Activated naive CD4-positive, alpha-beta T cell treated with anti-CD3 and anti-CD28 coated beads, Interleukin-2, amount 50 U/mL, for 24 hours (primary cell): Measurements from ENCODE around the gene SLC25A22.

Experiments
- H3K27ac Mint-ChIP-seq: one replicate; pipeline ENCODE4 v1.8.0; 2021; ENCODE audit warnings: mild to moderate bottlenecking, mixed read lengths
- H3K27me3 Mint-ChIP-seq: one replicate; pipeline ENCODE4 v1.8.0; 2021; ENCODE audit warnings: mixed read lengths
- H3K36me3 Mint-ChIP-seq: one replicate; pipeline ENCODE4 v1.8.0; 2021; ENCODE audit warnings: mixed read lengths
- H3K4me1 Mint-ChIP-seq: one replicate; pipeline ENCODE4 v1.8.0; 2021; ENCODE audit warnings: mixed read lengths
- H3K4me3 Mint-ChIP-seq: one replicate; pipeline ENCODE4 v1.8.0; 2021; ENCODE audit warnings: mild to moderate bottlenecking, mixed read lengths
- H3K9me3 Mint-ChIP-seq: one replicate; pipeline ENCODE4 v1.8.0; 2021; ENCODE audit warnings: mixed read lengths

Gene SLC25A22

GRCh38 chr11:819129-819931, 21.2 kb upstream of the SLC25A22 start:
- no peaks in the 10 kb centered on the region for H3K27me3 Mint-ChIP-seq
- no peaks in the 10 kb centered on the region for H3K36me3 Mint-ChIP-seq
- peak overlapping the region; percentile 86 for H3K4me3 Mint-ChIP-seq
- H3K9me3 Mint-ChIP-seq = no peaks in the 10 kb centered on the region
- H3K4me1 Mint-ChIP-seq = peaks cover 4% of the 10 kb centered on the region
- no peak overlapping the region for H3K27ac Mint-ChIP-seq

GRCh38 chr11:818396-819128, 20.5 kb upstream of the SLC25A22 start, which contains the start of gene PNPLA2:
TSS of gene PNPLA2 (plus strand) at chr11:818914. CDS start at chr11:819719, 805 bp downstream.
- Mint-ChIP-seq H3K4me3 (peak within 1 kb of the TSS; percentile 86), H3K36me3 (no peaks in the 10 kb centered on the region), H3K27me3 (no peaks in the 10 kb centered on the region), H3K9me3 (no peaks in the 10 kb centered on the region), H3K27ac (peak within 1 kb of the TSS; percentile 65), H3K4me1 (peaks cover 4% of the 10 kb centered on the region)

GRCh38 chr11:816433-816779, 18.3 kb upstream of the SLC25A22 start:
- H3K36me3 Mint-ChIP-seq = peaks cover 6% of the 10 kb centered on the region
- no peak overlapping the region for H3K4me3 Mint-ChIP-seq
- H3K27ac Mint-ChIP-seq = no peak overlapping the region
- no peaks in the 10 kb centered on the region for H3K27me3 Mint-ChIP-seq
- H3K9me3 Mint-ChIP-seq = no peaks in the 10 kb centered on the region
- H3K4me1 Mint-ChIP-seq = peaks cover 15% of the 10 kb centered on the region

DNA sequence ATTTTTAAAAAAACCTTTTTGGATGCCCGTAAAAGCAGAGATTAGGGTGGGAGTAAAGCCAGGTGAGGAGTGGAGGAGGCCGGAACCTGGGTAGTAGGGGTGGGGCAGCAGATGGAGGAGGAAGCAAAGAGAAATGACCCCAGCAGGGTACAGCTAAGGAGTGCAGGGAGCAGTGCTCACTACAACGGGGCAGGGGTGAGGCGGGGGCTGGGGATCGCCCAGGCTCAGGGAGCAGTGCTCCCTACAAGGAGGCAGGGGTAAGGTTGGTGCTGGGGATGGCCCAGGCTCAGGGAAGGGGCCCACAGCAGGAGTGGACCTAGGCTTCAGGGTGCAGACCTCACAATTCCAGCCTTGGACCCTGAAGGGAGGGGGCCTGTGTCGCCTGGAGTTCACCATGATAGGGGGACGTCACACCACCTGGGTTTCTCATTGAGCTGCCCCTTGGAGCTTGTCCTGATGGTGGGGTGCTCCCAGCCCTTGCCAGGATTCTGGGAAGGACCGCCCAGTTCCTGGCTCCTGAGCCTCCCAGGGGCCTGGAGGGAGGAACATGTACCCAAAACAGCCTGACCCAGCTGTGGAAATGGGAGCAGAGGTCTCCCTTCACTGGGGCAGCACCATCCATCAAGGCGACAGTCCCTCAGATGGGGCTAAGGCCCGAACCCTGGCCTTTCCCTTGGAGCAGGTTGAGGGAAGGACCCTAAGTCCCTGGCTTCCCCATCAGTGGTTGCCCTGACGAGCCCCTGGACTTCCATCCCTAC, 17.8 kb upstream of the SLC25A22 start:
- peaks cover 18% of the 10 kb centered on the region for H3K4me1 Mint-ChIP-seq
- no peak overlapping the region for H3K4me3 Mint-ChIP-seq
- no peaks in the 10 kb centered on the region for H3K27me3 Mint-ChIP-seq
- no peak overlapping the region for H3K27ac Mint-ChIP-seq
- H3K9me3 Mint-ChIP-seq = no peaks in the 10 kb centered on the region
- peaks cover 12% of the 10 kb centered on the region for H3K36me3 Mint-ChIP-seq

- peaks cover 16% of the 10 kb centered on the region for H3K36me3 Mint-ChIP-seq
- no peak overlapping the region for H3K4me3 Mint-ChIP-seq
- H3K9me3 Mint-ChIP-seq = no peaks in the 10 kb centered on the region
- H3K27me3 Mint-ChIP-seq = no peaks in the 10 kb centered on the region
- peak overlapping the region; percentile 74 for H3K27ac Mint-ChIP-seq
- peaks cover 23% of the 10 kb centered on the region for H3K4me1 Mint-ChIP-seq
Measured at GRCh38 chr11:813456-814096, 15.5 kb upstream of the SLC25A22 start.

GRCh38 chr11:813072-813455, 15.0 kb upstream of the SLC25A22 start:
- H3K4me3 Mint-ChIP-seq = peak overlapping the region; percentile 93
- peak overlapping the region; percentile 70 for H3K27ac Mint-ChIP-seq
- peaks cover 24% of the 10 kb centered on the region for H3K4me1 Mint-ChIP-seq
- no peaks in the 10 kb centered on the region for H3K27me3 Mint-ChIP-seq
- no peaks in the 10 kb centered on the region for H3K9me3 Mint-ChIP-seq
- peaks cover 16% of the 10 kb centered on the region for H3K36me3 Mint-ChIP-seq

DNA sequence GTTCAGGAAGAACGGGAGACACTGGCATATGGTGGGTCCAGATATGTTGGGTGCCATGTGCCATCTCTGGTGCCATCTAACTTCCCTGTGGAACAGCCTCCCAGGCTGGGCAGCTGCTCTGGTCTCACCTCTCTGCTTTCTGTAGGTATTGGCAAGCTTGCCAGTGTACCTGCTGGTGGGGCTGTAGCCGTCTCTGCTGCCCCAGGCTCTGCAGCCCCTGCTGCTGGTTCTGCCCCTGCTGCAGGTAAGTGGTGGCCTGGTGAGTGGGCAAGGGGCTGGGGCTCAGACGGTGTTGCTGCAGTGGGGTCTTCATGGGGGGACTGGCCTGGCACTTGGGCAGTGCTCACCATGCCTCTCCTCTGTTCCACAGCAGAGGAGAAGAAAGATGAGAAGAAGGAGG, 14.3 kb upstream of the SLC25A22 start:
- peaks cover 16% of the 10 kb centered on the region for H3K36me3 Mint-ChIP-seq
- H3K27me3 Mint-ChIP-seq = no peaks in the 10 kb centered on the region
- H3K9me3 Mint-ChIP-seq = no peaks in the 10 kb centered on the region
- peaks cover 28% of the 10 kb centered on the region for H3K4me1 Mint-ChIP-seq
- H3K4me3 Mint-ChIP-seq = peak overlapping the region; percentile 93
- H3K27ac Mint-ChIP-seq = peak overlapping the region; percentile 70

DNA sequence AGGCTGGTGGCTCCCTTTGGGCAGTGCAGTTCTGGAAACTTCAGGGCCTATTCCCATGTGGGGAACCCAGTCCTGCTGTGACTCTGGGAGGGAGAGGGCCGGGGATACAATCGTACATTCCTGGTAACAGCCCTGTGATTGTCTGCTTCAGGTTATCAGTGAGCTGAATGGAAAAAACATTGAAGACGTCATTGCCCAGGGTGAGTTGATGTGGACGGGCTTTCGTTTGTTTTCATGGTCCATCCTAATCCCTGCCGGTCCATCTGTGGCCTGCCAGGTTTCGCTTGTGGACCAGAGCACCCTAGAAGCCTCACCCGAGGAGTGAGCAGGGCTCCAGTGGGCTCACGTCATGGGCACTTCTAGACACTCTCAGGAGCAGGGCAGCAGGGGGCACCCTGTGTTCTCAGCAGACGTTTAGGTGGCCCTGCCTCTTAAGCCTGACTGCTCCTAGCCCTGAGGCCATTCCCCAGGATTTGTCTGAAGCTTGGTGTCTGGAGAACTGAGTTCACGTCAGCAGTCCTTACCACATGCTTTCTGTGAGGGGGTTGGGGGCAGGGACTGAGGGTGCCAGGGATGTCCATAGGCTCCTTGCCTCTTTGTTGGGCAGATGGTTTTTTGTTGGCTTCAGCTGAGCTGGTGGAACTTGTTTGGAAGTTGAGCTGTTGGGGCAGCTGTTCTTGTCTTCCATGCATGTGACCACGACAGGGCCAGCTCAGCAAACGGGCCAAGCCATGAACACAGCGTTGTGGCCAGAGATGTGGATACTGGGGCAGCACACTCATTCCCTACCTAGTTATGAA, 13.6 kb upstream of the SLC25A22 start:
- Mint-ChIP-seq H3K4me3 (peak overlapping the region; percentile 93), H3K27ac (peak overlapping the region; percentile 86), H3K27me3 (no peaks in the 10 kb centered on the region), H3K36me3 (peaks cover 16% of the 10 kb centered on the region), H3K4me1 (peaks cover 28% of the 10 kb centered on the region), H3K9me3 (no peaks in the 10 kb centered on the region)

- peak overlapping the region; percentile 93 for H3K4me3 Mint-ChIP-seq
- no peaks in the 10 kb centered on the region for H3K9me3 Mint-ChIP-seq
Measured at GRCh38 chr11:810040-810567, 12.0 kb upstream of the SLC25A22 start.

DNA sequence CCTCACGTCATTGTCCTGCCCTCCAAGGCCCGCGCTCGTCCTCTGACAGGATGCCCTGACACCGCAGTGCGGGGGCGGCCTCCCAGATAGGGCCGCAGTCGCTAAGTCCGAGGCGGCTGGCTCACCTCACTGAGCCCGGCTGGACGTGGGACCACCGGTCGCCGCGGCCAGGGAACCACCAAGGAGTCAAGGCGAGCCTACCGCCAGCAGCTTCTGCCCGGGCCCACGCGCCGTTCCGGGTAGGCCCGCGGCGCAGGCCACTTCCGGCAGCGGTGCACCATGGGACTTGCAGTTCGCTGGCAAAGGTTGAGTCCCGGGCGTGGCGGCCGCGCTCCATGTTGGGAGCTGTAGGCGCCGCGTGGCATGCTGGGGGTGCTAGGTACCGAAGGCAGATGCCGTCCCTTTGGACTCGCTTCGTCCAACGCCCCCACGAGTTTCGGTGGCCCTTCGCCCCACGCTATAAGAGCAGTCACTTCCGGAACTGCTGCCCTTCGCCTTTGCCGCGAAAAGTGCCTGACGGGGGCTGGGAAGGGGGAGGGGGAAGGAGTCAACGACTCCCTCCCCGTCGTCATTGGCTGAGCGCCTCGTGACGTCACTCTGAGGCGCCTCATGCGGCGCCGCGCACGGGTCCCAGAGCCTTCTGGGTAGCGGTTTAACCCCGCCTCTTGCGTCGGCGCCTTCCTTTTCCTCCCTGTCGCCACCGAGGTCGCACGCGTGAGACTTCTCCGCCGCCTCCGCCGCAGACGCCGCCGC, 11.4 kb upstream of the SLC25A22 start, which contains the start of gene RPLP2:
RPLP2 (plus strand) TSS at position 681 of the 753 bp plus-strand sequence. CDS start 268 bp downstream, outside the sequence.
- H3K9me3 Mint-ChIP-seq = no peaks in the 10 kb centered on the region
- H3K4me1 Mint-ChIP-seq = peaks cover 30% of the 10 kb centered on the region
- H3K27me3 Mint-ChIP-seq = no peaks in the 10 kb centered on the region
- H3K36me3 Mint-ChIP-seq = peaks cover 16% of the 10 kb centered on the region
- H3K27ac Mint-ChIP-seq = peak within 1 kb of the TSS; percentile 98
- H3K4me3 Mint-ChIP-seq = peak within 1 kb of the TSS; percentile 93

More at GRCh38 chr11:810040-810567, 12.0 kb upstream of the SLC25A22 start:
- H3K27me3 Mint-ChIP-seq = no peaks in the 10 kb centered on the region
- peak overlapping the region; percentile 98 for H3K27ac Mint-ChIP-seq
- H3K36me3 Mint-ChIP-seq = peaks cover 16% of the 10 kb centered on the region
- H3K4me1 Mint-ChIP-seq = peaks cover 28% of the 10 kb centered on the region

DNA sequence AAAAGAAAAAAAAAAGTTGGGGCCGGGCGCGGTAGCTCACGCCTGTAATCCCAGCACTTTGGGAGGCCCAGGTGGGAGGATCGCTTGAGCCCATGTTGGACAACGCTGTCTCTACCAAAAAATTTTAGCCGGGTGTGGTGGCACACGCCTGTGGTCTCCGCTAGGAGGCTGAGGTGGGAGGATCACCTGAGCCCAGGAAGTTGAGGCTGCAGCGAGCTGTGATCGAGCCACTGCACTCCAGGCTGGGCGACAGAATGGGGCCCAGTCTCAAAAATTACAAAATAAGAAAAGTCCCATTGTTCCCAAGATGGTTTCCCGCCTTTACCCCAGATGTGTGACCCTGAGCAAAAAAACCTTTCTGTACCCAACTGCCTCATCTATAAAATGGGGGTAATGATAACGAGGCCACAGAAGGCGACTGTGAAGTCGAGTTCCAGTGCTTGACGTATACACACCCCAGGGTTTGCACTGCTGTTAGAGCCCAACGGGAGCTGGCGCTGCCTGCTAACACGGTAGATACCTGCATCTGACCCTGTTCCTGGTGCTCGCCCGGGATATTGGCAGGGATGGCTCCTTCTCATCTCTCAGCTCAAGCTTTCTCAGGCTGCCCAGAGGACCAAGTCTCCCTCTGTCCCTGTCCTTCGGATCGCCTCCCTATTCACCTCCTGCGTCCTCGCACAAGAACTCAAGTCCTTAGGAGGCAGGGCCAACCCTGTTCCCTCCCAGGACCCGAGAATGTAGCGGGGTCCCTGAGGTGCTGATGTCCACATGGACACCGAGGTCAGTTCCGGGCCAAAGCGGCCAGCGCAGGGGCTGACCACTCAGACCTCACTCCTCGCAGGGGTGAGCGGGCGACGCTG, 10.6 kb upstream of the SLC25A22 start:
- H3K36me3 Mint-ChIP-seq = peaks cover 16% of the 10 kb centered on the region
- peaks cover 33% of the 10 kb centered on the region for H3K4me1 Mint-ChIP-seq
- peak overlapping the region; percentile 98 for H3K27ac Mint-ChIP-seq
- H3K27me3 Mint-ChIP-seq = no peaks in the 10 kb centered on the region
- H3K9me3 Mint-ChIP-seq = no peaks in the 10 kb centered on the region
- peak overlapping the region; percentile 93 for H3K4me3 Mint-ChIP-seq

- H3K27ac Mint-ChIP-seq = peak overlapping the region; percentile 35
- H3K4me1 Mint-ChIP-seq = peaks cover 16% of the 10 kb centered on the region
- peak overlapping the region; percentile 82 for H3K4me3 Mint-ChIP-seq
- no peaks in the 10 kb centered on the region for H3K36me3 Mint-ChIP-seq
- no peaks in the 10 kb centered on the region for H3K9me3 Mint-ChIP-seq
- no peaks in the 10 kb centered on the region for H3K27me3 Mint-ChIP-seq
Measured at GRCh38 chr11:804599-804964, 6.5 kb upstream of the SLC25A22 start.
